H1 (cell line): ENCODE results near the gene CDK5RAP2. TPM values are rescaled to one million over a fixed set of nuclear protein-coding genes. Genes with fewer than 3 reads are reported as not detected.

Experiments used
- CTCF ChIA-PET: fragments of 300-600 bp; sonication (Branson Sonifier 250); formaldehyde crosslinking; loops from one replicate; lab custom pipeline; 2021; ENCODE audit not compliant: partially characterized antibody; lab: Charles Lee
- POLR2A ChIA-PET: fragments of 300-600 bp; sonication (Branson Sonifier 250); formaldehyde crosslinking; loops from one replicate; lab custom pipeline; 2021; ENCODE audit warnings: inconsistent platforms; ENCODE audit not compliant: partially characterized antibody; lab: Charles Lee
- DNase-seq, 2 experiments: peaks; one replicate each; pipeline versions ENCODE4 v3.0.0 to v3.0.0-alpha.2; 2010 to 2022; ENCODE audit warnings: low spot score in 2 of 2, low read depth in 1 of 2, mixed read lengths in 1 of 2
- FAIRE-seq: peaks from 2 replicates; lab custom pipeline; 2011; peaks lifted over from hg19 to GRCh38; lab: Jason Lieb, UNC
- H2AFZ ChIP-seq: 2 replicates; pipeline ENCODE4 v1.8.1; 2012; ENCODE audit warnings: low read length, inconsistent platforms
- H2AK5ac ChIP-seq: 2 replicates; pipeline ENCODE4 v1.6.1; 2013; ENCODE audit warnings: low read depth, low read length
- H2BK120ac ChIP-seq: replicated peaks from 2 replicates; pipeline ENCODE3; 2013; ENCODE audit warnings: low read depth, low read length, inconsistent platforms
- H2BK12ac ChIP-seq: 2 replicates; pipeline ENCODE4 v1.6.1; 2013; ENCODE audit warnings: low read depth, low read length
- H2BK15ac ChIP-seq: 2 replicates; pipeline ENCODE4 v1.6.1; 2013; ENCODE audit warnings: low read length
- H2BK20ac ChIP-seq: 2 replicates; pipeline ENCODE4 v1.6.1; 2013; ENCODE audit warnings: low read length
- H2BK5ac ChIP-seq: 2 replicates; pipeline ENCODE4 v1.6.1; 2013; ENCODE audit warnings: low read depth, low read length
- H3K14ac ChIP-seq: 2 replicates; pipeline ENCODE4 v1.6.1; 2013; ENCODE audit warnings: inconsistent platforms; ENCODE audit not compliant: insufficient read length
- H3K18ac ChIP-seq: 2 replicates; pipeline ENCODE4 v1.6.1; 2013; ENCODE audit warnings: low read length; ENCODE audit errors: extremely low read depth
- H3K23ac ChIP-seq: 2 replicates; pipeline ENCODE4 v1.6.1; 2013; ENCODE audit warnings: inconsistent platforms; ENCODE audit not compliant: insufficient read length
- H3K23me2 ChIP-seq: 2 replicates; pipeline ENCODE4 v1.6.1; 2013; ENCODE audit warnings: low read depth, low read length
- H3K27ac ChIP-seq: 2 replicates; pipeline ENCODE4 v1.6.1; 2011; ENCODE audit warnings: low read depth, low read length, inconsistent platforms
- H3K27me3 ChIP-seq, 4 experiments: replicated peaks in 1 of 4; 1 replicate in 1 of 4; 2 replicates in 3 of 4; pipeline versions ENCODE4 v1.6.1 to v1.8.1; 2011 to 2013; ENCODE audit warnings: low read length in 3 of 4, mild to moderate bottlenecking in 3 of 4, inconsistent platforms in 2 of 4, mixed read lengths in 2 of 4, moderate library complexity in 1 of 4; ENCODE audit not compliant: control insufficient read depth in 3 of 4, insufficient read depth in 3 of 4; ENCODE audit errors: extremely low read depth in 1 of 4
- H3K36me3 ChIP-seq, 4 experiments: 2 replicates each; pipeline versions ENCODE4 v1.6.1 to v1.8.1; 2011 to 2013; ENCODE audit warnings: mild to moderate bottlenecking in 4 of 4, low read length in 3 of 4, moderate library complexity in 2 of 4, control low read depth in 1 of 4, inconsistent platforms in 1 of 4; ENCODE audit not compliant: insufficient read depth in 4 of 4, control insufficient read depth in 2 of 4
- H3K4ac ChIP-seq: replicated peaks from 2 replicates; pipeline ENCODE3; 2013; ENCODE audit warnings: low read length, low read depth, mixed read lengths, inconsistent platforms; ENCODE audit not compliant: insufficient read length
- H3K4me1 ChIP-seq, 4 experiments: replicated peaks in 1 of 4; 1 replicate in 1 of 4; 2 replicates in 3 of 4; pipeline versions ENCODE4 v1.6.1 to v1.8.1; 2011 to 2013; ENCODE audit warnings: low read length in 3 of 4, inconsistent platforms in 2 of 4, mixed read lengths in 1 of 4; ENCODE audit not compliant: insufficient read depth in 4 of 4, control insufficient read depth in 3 of 4
- H3K4me2 ChIP-seq, 2 experiments: 2 replicates each; pipeline versions ENCODE4 v1.6.1 to v1.8.1; 2011 to 2013; ENCODE audit warnings: low read depth in 2 of 2, low read length in 2 of 2, control low read depth in 1 of 2, inconsistent platforms in 1 of 2, mild to moderate bottlenecking in 1 of 2; ENCODE audit not compliant: insufficient read depth in 1 of 2
- H3K4me3 ChIP-seq, 4 experiments: fragments of 200-600, 300-600 bp in 1 of 4; sonication (generic), shearing (Covaris generic), sonication (Bioruptor Twin) in 1 of 4; 2 replicates each; pipeline versions ENCODE4 v1.5.1 to v1.8.1; 2011 to 2016; ENCODE audit warnings: low read length in 4 of 4, low read depth in 3 of 4, control low read depth in 2 of 4, inconsistent platforms in 2 of 4, mild to moderate bottlenecking in 2 of 4, mixed read lengths in 1 of 4, moderate library complexity in 1 of 4; ENCODE audit not compliant: insufficient read depth in 2 of 4; ENCODE audit errors: extremely low read depth in 1 of 4
- H3K56ac ChIP-seq: replicated peaks from 2 replicates; pipeline ENCODE3; 2013; ENCODE audit warnings: low read depth, mild to moderate bottlenecking, mixed read lengths, low read length, inconsistent platforms; ENCODE audit not compliant: insufficient read length
- H3K79me1 ChIP-seq: 2 replicates; pipeline ENCODE4 v1.6.1; 2013; ENCODE audit warnings: low read depth, low read length, control low read depth
- H3K79me2 ChIP-seq, 2 experiments: 2 replicates each; pipeline versions ENCODE4 v1.6.1 to v1.8.1; 2012 to 2013; ENCODE audit warnings: low read length in 2 of 2, mild to moderate bottlenecking in 2 of 2, inconsistent platforms in 1 of 2; ENCODE audit not compliant: insufficient read depth in 2 of 2, control insufficient read depth in 1 of 2
- H3K9ac ChIP-seq, 4 experiments: replicated peaks in 1 of 4; 1 replicate in 1 of 4; 2 replicates in 3 of 4; pipeline versions ENCODE4 v1.6.1 to v1.8.1; 2011 to 2013; ENCODE audit warnings: low read depth in 3 of 4, low read length in 3 of 4, control low read depth in 2 of 4, mild to moderate bottlenecking in 2 of 4, moderate library complexity in 2 of 4, inconsistent platforms in 1 of 4; ENCODE audit errors: extremely low read depth in 1 of 4
- H3K9me3 ChIP-seq, 2 experiments: 2 replicates each; pipeline versions ENCODE4 v1.6.1 to v1.8.1; 2012 to 2013; ENCODE audit warnings: mild to moderate bottlenecking in 2 of 2, moderate library complexity in 2 of 2, control low read depth in 1 of 2, inconsistent platforms in 1 of 2, low read depth in 1 of 2, low read length in 1 of 2, mixed read lengths in 1 of 2; ENCODE audit not compliant: insufficient read depth in 2 of 2
- H4K20me1 ChIP-seq, 2 experiments: replicated peaks in 1 of 2; 2 replicates each; pipeline versions ENCODE3 to v1.8.1; 2011 to 2013; ENCODE audit warnings: inconsistent platforms in 2 of 2, low read length in 2 of 2, mild to moderate bottlenecking in 1 of 2; ENCODE audit not compliant: insufficient read depth in 2 of 2, control insufficient read depth in 1 of 2
- H4K5ac ChIP-seq: 2 replicates; pipeline ENCODE4 v1.6.1; 2013; ENCODE audit warnings: low read length, low read depth, mixed read lengths, inconsistent platforms; ENCODE audit not compliant: insufficient read length
- H4K8ac ChIP-seq: 2 replicates; pipeline ENCODE4 v1.8.0; 2013; ENCODE audit warnings: mild to moderate bottlenecking, moderate library complexity, low read length, inconsistent platforms; ENCODE audit not compliant: insufficient read depth; ENCODE audit errors: extremely low read depth
- H4K91ac ChIP-seq: replicated peaks from 2 replicates; pipeline ENCODE3; 2013; ENCODE audit warnings: low read length, mixed read lengths, inconsistent platforms; ENCODE audit not compliant: insufficient read length
- CBX5 ChIP-seq: fragments of 300-800, 300-1000 bp; sonication (generic); IDR thresholded peaks from 2 replicates; pipeline ENCODE4 v1.7.1; 2016; ENCODE audit warnings: antibody characterized with exemption, low read length, low read depth
- CHD1 ChIP-seq: IDR thresholded peaks from 2 replicates; pipeline ENCODE4 v1.6.1; 2012; ENCODE audit warnings: low read depth, low read length, improper control_type of control experiment
- CHD2 ChIP-seq: IDR thresholded peaks from 2 replicates; pipeline ENCODE4 v1.6.1; 2012; ENCODE audit warnings: low read length, improper control_type of control experiment
- CTCF ChIP-seq, 3 experiments: IDR thresholded peaks; 1 replicate in 2 of 3; 2 replicates in 1 of 3; pipeline versions ENCODE4 v1.5.1 to v1.6.1; 2011; ENCODE audit warnings: low read length in 3 of 3, mild to moderate bottlenecking in 3 of 3, inconsistent platforms in 2 of 3, low read depth in 1 of 3, moderate library complexity in 1 of 3; ENCODE audit not compliant: insufficient read depth in 1 of 3; ENCODE audit errors: control extremely low read depth in 1 of 3
- SIX5 ChIP-seq: IDR thresholded peaks from 2 replicates; pipeline ENCODE4 v1.6.1; 2011; ENCODE audit warnings: mild to moderate bottlenecking, low read depth, low read length
- TBP ChIP-seq: IDR thresholded peaks from 2 replicates; pipeline ENCODE4 v1.6.1; 2011; ENCODE audit warnings: low read depth, low read length, improper control_type of control experiment
- TCF12 ChIP-seq: IDR thresholded peaks from 2 replicates; pipeline ENCODE4 v1.6.1; 2011; ENCODE audit warnings: low read depth, mild to moderate bottlenecking, low read length
- WGBS, 2 experiments: shearing (Covaris generic) in 1 of 2; methylation state at CpG; one replicate each; pipeline versions ENCODE4 v1.1.6 to v1.1.7; 2013 to 2015; ENCODE audit warnings: low lambda C conversion rate in 2 of 2, mixed read lengths in 2 of 2, inconsistent platforms in 1 of 2, low coverage in 1 of 2, missing lambda C conversion rate in 1 of 2; ENCODE audit not compliant: insufficient replicate concordance in 2 of 2, insufficient coverage in 1 of 2, insufficient read length in 1 of 2; ENCODE audit errors: extremely low coverage in 1 of 2, missing lambda C conversion rate in 1 of 2; 5-methylcytosine and 5-hydroxymethylcytosine counted together
- polyA plus RNA-seq, 7 experiments: library from polyadenylated mRNA; depleted of rRNA in 3 of 7; stranded (reverse) in 5 of 7; unstranded in 2 of 7; fragments of >200 nt in 5 of 7; fragments of 200-250 nt in 2 of 7; gene quantifications; 1 replicate in 5 of 7; 2 replicates in 1 of 7; 4 replicates in 1 of 7; pipeline versions ENCODE4 v1.2.1 to v1.2.3, GENCODE V29; 2011 to 2013; ENCODE audit warnings: missing spikeins in 2 of 7, mixed read lengths in 2 of 7
- total RNA-seq: library from RNA; stranded (reverse); fragmentation: NEBNext Ultra II Directional; extraction: Animal tissue kit (Norgen Biotek cat#: 25700); gene quantifications from 2 replicates; pipeline ENCODE4 v1.2.1, GENCODE V29; 2021
- TF ChIP-seq, protein P1 (sequence below): IDR thresholded peaks from 2 replicates; pipeline ENCODE4 v1.6.1; 2011; ENCODE audit warnings: low read depth, mild to moderate bottlenecking, low read length; ENCODE audit not compliant: insufficient read depth

Gene CDK5RAP2
- total and polyA plus RNA-seq, 2 of the 8 experiments (the other 6 are each of a cell fraction or from before 2014, with no cell fraction given): 19.8 to 49.4 TPM

- no peak overlapping the region for H4K5ac ChIP-seq
- H2AFZ ChIP-seq: no peak overlapping the region
- no peaks in the 10 kb centered on the region for H4K20me1 ChIP-seq
- no peak overlapping the region for H3K9ac ChIP-seq
- H3K36me3 ChIP-seq: peaks cover 28 to 79% (median 59%) of the 10 kb centered on the region in 4 experiments
- no peaks in the 10 kb centered on the region for H3K9me3 ChIP-seq
- H2BK5ac ChIP-seq: no peak overlapping the region
- ChIA-PET CTCF (interaction anchor here (1.7 to 2.4 kb wide), 2 partner anchors 43 to 81 kb away, joined by 4 to 14 read pairs; no protein-coding TSS in a partner anchor), POLR2A (interaction anchor here (0.8 to 2.0 kb wide), 2 partner anchors 10 to 16 kb away, joined by 3 to 4 read pairs; no protein-coding TSS in a partner anchor)
- H2BK15ac ChIP-seq: no peak overlapping the region
- H3K4ac ChIP-seq: no peak overlapping the region
- 94% methylated on average over 6 of the region's 6 CpGs; no CpG with 5 or more reads in 1 of the 2 experiments for WGBS, 2 experiments
- no peak overlapping the region for H2BK120ac ChIP-seq
- no peak overlapping the region for H3K4me2 ChIP-seq
- H4K91ac ChIP-seq: no peak overlapping the region
- no peak overlapping the region for H3K14ac ChIP-seq
- no peak overlapping the region for H3K56ac ChIP-seq
- H3K18ac ChIP-seq: no peak overlapping the region
- H3K79me1 ChIP-seq: no peaks in the 10 kb centered on the region; the same call in 1 of the 2 replicates
- H3K23me2 ChIP-seq: no peaks in the 10 kb centered on the region
- no peaks in the 10 kb centered on the region for H3K27me3 ChIP-seq
- no peak overlapping the region for H3K27ac ChIP-seq
- no peak overlapping the region for H2BK20ac ChIP-seq
- H3K23ac ChIP-seq: no peak overlapping the region
- no peak overlapping the region for H2BK12ac ChIP-seq
- TF ChIP-seq CTCF (IDR thresholded peaks at IDR 0.05; ENCODE audit: control extremely low read depth in 1 of 3, insufficient read depth in 1 of 3, low read depth in 1 of 3, low read length in 3 of 3): no peak
- no peak for TF ChIP-seq CBX5
- TF ChIP-seq, protein P1, sequence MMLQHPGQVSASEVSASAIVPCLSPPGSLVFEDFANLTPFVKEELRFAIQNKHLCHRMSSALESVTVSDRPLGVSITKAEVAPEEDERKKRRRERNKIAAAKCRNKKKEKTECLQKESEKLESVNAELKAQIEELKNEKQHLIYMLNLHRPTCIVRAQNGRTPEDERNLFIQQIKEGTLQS: no peak
- TF ChIP-seq CHD1: no peak
- no peak for TF ChIP-seq SIX5
- no peak for TF ChIP-seq CHD2
- no peak for TF ChIP-seq TCF12
- TF ChIP-seq TBP: no peak
- H3K79me2 ChIP-seq: no peaks in the 10 kb centered on the region
- H3K4me3 ChIP-seq: no peak overlapping the region
- FAIRE-seq: no peak
- no peak overlapping the region for H2AK5ac ChIP-seq
- DNase-seq: no peak
- no peak overlapping the region for H4K8ac ChIP-seq
- no peaks in the 10 kb centered on the region for H3K4me1 ChIP-seq
These were observed 183.0 kb downstream of the CDK5RAP2 start for GRCh38 chr9:120396931-120397330.
